WTC11 (cell line): ENCODE measurements around the gene SRP9. TPM values are rescaled to one million over a fixed set of nuclear protein-coding genes. Genes with fewer than 3 reads are reported as not detected.

Experiments
- ATAC-seq: fragments of 200-7000 bp; cut with Tn5 transposase; 2 replicates; pipeline ENCODE4 v1.10.0; 2021; ENCODE audit warnings: mild to moderate bottlenecking, moderate library complexity
- CTCF ChIA-PET: fragments of 300-600 bp; sonication (Branson Sonifier 250); formaldehyde crosslinking; loops from one replicate; lab custom pipeline; 2021; ENCODE audit warnings: antibody characterized with exemption; lab: Charles Lee
- POLR2A ChIA-PET: fragments of 350-600 bp; sonication (Branson Sonifier 250); formaldehyde crosslinking; loops from one replicate; lab custom pipeline; 2021; ENCODE audit warnings: antibody characterized with exemption; lab: Charles Lee
- DNase-seq: peaks from one replicate; pipeline ENCODE4 v3.0.0; 2021; ENCODE audit warnings: low spot score
- H3K27ac Mint-ChIP-seq: 2 replicates; pipeline ENCODE4 v1.8.0; 2021; ENCODE audit warnings: mixed read lengths
- H3K27me3 Mint-ChIP-seq: 2 replicates; pipeline ENCODE4 v1.8.0; 2021; ENCODE audit warnings: low read depth, mild to moderate bottlenecking, moderate library complexity, mixed read lengths
- H3K36me3 Mint-ChIP-seq: 2 replicates; pipeline ENCODE4 v1.8.0; 2021; ENCODE audit warnings: mixed read lengths
- H3K4me1 Mint-ChIP-seq: 2 replicates; pipeline ENCODE4 v1.8.0; 2022; ENCODE audit warnings: mixed read lengths
- H3K4me3 Mint-ChIP-seq: 2 replicates; pipeline ENCODE4 v1.8.0; 2021; ENCODE audit warnings: mild to moderate bottlenecking, moderate library complexity, mixed read lengths
- H3K9me3 Mint-ChIP-seq: 2 replicates; pipeline ENCODE4 v1.8.0; 2021; ENCODE audit warnings: mixed read lengths
- FOXK1 ChIP-seq: sonication (generic); formaldehyde crosslinking; IDR thresholded peaks from 2 replicates; pipeline ENCODE4 v1.8.0; 2022; ENCODE audit warnings: mild to moderate bottlenecking, moderate library complexity, missing genetic modification reagents
- GTF2I ChIP-seq: fragments of 250-450 bp; sonication (Bioruptor Pico); conservative IDR thresholded peaks from 2 replicates; pipeline ENCODE4 v1.4.0; 2021; ENCODE audit warnings: mild to moderate bottlenecking
- MAX ChIP-seq: sonication (generic); formaldehyde crosslinking; IDR thresholded peaks from 2 replicates; pipeline ENCODE4 v1.8.0; 2022; ENCODE audit warnings: mild to moderate bottlenecking, missing genetic modification reagents
- NR1H2 ChIP-seq: sonication (generic); formaldehyde crosslinking; IDR thresholded peaks from 2 replicates; pipeline ENCODE4 v1.9.0; 2021; ENCODE audit warnings: mild to moderate bottlenecking, moderate library complexity, missing genetic modification reagents
- NR2C2 ChIP-seq: sonication (generic); formaldehyde crosslinking; IDR thresholded peaks from 2 replicates; pipeline ENCODE4 v1.8.0; 2022; ENCODE audit warnings: mild to moderate bottlenecking, missing genetic modification reagents
- RELA ChIP-seq: sonication (generic); formaldehyde crosslinking; IDR thresholded peaks from 2 replicates; pipeline ENCODE4 v1.8.1; 2022; ENCODE audit warnings: missing genetic modification reagents, mild to moderate bottlenecking, borderline replicate concordance
- RORB ChIP-seq: fragments of 250-450 bp; sonication (Bioruptor Pico); IDR thresholded peaks from 2 replicates; pipeline ENCODE4 v1.9.0; 2021; ENCODE audit warnings: mild to moderate bottlenecking
- TCF7 ChIP-seq: sonication (generic); formaldehyde crosslinking; IDR thresholded peaks from 2 replicates; pipeline ENCODE4 v1.8.0; 2022; ENCODE audit warnings: mild to moderate bottlenecking, low read depth, missing genetic modification reagents, moderate library complexity
- TEAD1 ChIP-seq: sonication (generic); formaldehyde crosslinking; IDR thresholded peaks from 2 replicates; pipeline ENCODE4 v1.8.0; 2022; ENCODE audit warnings: mild to moderate bottlenecking, missing genetic modification reagents
- TP53 ChIP-seq: sonication (generic); formaldehyde crosslinking; IDR thresholded peaks from 2 replicates; pipeline ENCODE4 v1.8.1; 2023; ENCODE audit warnings: mild to moderate bottlenecking, missing genetic modification reagents
- USF1 ChIP-seq: sonication (generic); formaldehyde crosslinking; IDR thresholded peaks from 2 replicates; pipeline ENCODE4 v1.8.0; 2022; ENCODE audit warnings: mild to moderate bottlenecking, missing genetic modification reagents
- ZNF317 ChIP-seq: sonication (generic); formaldehyde crosslinking; IDR thresholded peaks from 2 replicates; pipeline ENCODE4 v1.8.1; 2023; ENCODE audit warnings: low read depth, mild to moderate bottlenecking, moderate library complexity, missing genetic modification reagents, borderline replicate concordance
- ZNF423 ChIP-seq: fragments of 250-450 bp; sonication (Bioruptor Pico); IDR thresholded peaks from 2 replicates; pipeline ENCODE4 v2.1.2; 2022; ENCODE audit warnings: mild to moderate bottlenecking, moderate library complexity
- ZNF671 ChIP-seq: fragments of 250-450 bp; sonication (Bioruptor Pico); IDR thresholded peaks from 2 replicates; pipeline ENCODE4 v1.8.0; 2021; ENCODE audit warnings: mild to moderate bottlenecking
- total RNA-seq: library from RNA; stranded (reverse); gene quantifications from 3 replicates; pipeline ENCODE4 v1.2.3, GENCODE V29; 2021
- TF ChIP-seq, protein P1 (sequence below): fragments of 250-450 bp; sonication (Bioruptor Pico); IDR thresholded peaks from 2 replicates; pipeline ENCODE4 v1.9.0; 2021; ENCODE audit warnings: mild to moderate bottlenecking
- TF ChIP-seq, protein P2 (sequence below): fragments of 250-450 bp; sonication (Bioruptor Pico); IDR thresholded peaks from 2 replicates; pipeline ENCODE4 v1.9.0; 2021; ENCODE audit warnings: mild to moderate bottlenecking, borderline replicate concordance
- TF ChIP-seq, protein P3 (sequence below): fragments of 250-450 bp; sonication (Bioruptor Pico); IDR thresholded peaks from 2 replicates; pipeline ENCODE4 v1.8.0; 2021; ENCODE audit warnings: mild to moderate bottlenecking

Gene SRP9
- total RNA-seq, 1 experiment from 2014 or later, result 375 TPM

- TF ChIP-seq, protein P1, sequence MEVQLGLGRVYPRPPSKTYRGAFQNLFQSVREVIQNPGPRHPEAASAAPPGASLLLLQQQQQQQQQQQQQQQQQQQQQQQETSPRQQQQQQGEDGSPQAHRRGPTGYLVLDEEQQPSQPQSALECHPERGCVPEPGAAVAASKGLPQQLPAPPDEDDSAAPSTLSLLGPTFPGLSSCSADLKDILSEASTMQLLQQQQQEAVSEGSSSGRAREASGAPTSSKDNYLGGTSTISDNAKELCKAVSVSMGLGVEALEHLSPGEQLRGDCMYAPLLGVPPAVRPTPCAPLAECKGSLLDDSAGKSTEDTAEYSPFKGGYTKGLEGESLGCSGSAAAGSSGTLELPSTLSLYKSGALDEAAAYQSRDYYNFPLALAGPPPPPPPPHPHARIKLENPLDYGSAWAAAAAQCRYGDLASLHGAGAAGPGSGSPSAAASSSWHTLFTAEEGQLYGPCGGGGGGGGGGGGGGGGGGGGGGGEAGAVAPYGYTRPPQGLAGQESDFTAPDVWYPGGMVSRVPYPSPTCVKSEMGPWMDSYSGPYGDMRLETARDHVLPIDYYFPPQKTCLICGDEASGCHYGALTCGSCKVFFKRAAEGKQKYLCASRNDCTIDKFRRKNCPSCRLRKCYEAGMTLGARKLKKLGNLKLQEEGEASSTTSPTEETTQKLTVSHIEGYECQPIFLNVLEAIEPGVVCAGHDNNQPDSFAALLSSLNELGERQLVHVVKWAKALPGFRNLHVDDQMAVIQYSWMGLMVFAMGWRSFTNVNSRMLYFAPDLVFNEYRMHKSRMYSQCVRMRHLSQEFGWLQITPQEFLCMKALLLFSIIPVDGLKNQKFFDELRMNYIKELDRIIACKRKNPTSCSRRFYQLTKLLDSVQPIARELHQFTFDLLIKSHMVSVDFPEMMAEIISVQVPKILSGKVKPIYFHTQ (CRISPR knock-in tag), result no peak
- TF ChIP-seq TEAD1 (CRISPR knock-in tag), result no peak
- no peak for TF ChIP-seq MAX
- TF ChIP-seq, protein P2, sequence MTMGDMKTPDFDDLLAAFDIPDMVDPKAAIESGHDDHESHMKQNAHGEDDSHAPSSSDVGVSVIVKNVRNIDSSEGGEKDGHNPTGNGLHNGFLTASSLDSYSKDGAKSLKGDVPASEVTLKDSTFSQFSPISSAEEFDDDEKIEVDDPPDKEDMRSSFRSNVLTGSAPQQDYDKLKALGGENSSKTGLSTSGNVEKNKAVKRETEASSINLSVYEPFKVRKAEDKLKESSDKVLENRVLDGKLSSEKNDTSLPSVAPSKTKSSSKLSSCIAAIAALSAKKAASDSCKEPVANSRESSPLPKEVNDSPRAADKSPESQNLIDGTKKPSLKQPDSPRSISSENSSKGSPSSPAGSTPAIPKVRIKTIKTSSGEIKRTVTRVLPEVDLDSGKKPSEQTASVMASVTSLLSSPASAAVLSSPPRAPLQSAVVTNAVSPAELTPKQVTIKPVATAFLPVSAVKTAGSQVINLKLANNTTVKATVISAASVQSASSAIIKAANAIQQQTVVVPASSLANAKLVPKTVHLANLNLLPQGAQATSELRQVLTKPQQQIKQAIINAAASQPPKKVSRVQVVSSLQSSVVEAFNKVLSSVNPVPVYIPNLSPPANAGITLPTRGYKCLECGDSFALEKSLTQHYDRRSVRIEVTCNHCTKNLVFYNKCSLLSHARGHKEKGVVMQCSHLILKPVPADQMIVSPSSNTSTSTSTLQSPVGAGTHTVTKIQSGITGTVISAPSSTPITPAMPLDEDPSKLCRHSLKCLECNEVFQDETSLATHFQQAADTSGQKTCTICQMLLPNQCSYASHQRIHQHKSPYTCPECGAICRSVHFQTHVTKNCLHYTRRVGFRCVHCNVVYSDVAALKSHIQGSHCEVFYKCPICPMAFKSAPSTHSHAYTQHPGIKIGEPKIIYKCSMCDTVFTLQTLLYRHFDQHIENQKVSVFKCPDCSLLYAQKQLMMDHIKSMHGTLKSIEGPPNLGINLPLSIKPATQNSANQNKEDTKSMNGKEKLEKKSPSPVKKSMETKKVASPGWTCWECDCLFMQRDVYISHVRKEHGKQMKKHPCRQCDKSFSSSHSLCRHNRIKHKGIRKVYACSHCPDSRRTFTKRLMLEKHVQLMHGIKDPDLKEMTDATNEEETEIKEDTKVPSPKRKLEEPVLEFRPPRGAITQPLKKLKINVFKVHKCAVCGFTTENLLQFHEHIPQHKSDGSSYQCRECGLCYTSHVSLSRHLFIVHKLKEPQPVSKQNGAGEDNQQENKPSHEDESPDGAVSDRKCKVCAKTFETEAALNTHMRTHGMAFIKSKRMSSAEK (CRISPR knock-in tag), result no peak
- no peak for TF ChIP-seq RELA (CRISPR knock-in tag)
- no peak for TF ChIP-seq ZNF671 (CRISPR knock-in tag)
- TF ChIP-seq GTF2I (CRISPR knock-in tag), result no peak
- no peak for TF ChIP-seq TP53 (CRISPR knock-in tag)
- TF ChIP-seq USF1 (CRISPR knock-in tag), result no peak
These were observed 5.8 kb upstream of the SRP9 start (continued) for GRCh38 chr1:225771661-225772322.

DNA sequence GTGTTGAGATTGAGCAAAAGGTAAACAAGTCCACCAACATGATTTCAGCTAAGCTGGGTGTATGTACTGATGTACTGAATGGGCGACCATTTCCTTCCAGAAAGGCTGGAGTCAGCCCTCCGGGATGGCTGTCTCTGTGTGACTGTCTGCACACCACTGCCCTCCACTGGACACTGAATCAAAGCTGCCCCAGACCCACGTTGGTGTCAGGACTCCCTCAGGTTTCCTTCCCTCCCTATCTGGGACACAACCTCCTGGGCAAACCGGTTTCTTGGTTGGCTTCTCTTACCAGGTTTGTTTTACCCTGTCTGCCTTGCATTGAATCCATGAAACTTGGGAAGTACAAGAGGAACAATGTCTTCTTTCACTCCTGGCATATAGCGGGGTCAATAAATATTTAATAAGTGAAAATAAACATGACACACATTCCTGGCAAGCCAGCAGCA, 5.3 kb upstream of the SRP9 start:
- H3K9me3 Mint-ChIP-seq, result no peaks in the 10 kb centered on the region
- ChIA-PET CTCF (interaction anchor here (0.5 to 7.0 kb wide), 42 partner anchors 9 to 311 kb away, joined by 3 to 99 read pairs (median 5); partner anchors contain the start of genes ENAH, EPHX1 and SDE2), POLR2A (interaction anchor here (1.3 to 2.1 kb wide), 2 partner anchors 21 to 120 kb away, joined by 4 to 8 read pairs; partner anchors contain the start of gene ENAH)
- ATAC-seq (peak; percentile 86), DNase-seq (peak; percentile 88)
- H3K4me3 Mint-ChIP-seq, result no peak overlapping the region
- H3K36me3 Mint-ChIP-seq, result no peaks in the 10 kb centered on the region
- no peaks in the 10 kb centered on the region; the same call in 1 of the 2 replicates for H3K27me3 Mint-ChIP-seq
- no peak for TF ChIP-seq FOXK1 (CRISPR knock-in tag)
- TF ChIP-seq TCF7 (CRISPR knock-in tag), result no peak
- TF ChIP-seq TEAD1 (CRISPR knock-in tag), result peak; percentile 36; the same call in 1 of the 2 replicates
- H3K4me1 Mint-ChIP-seq, result peaks cover 53% of the 10 kb centered on the region
- H3K27ac Mint-ChIP-seq, result peak overlapping the region; percentile 77

GRCh38 chr1:225772848-225773247, 4.8 kb upstream of the SRP9 start:
- Mint-ChIP-seq H3K9me3 (no peaks in the 10 kb centered on the region), H3K27me3 (no peaks in the 10 kb centered on the region; the same call in 1 of the 2 replicates), H3K27ac (no peak overlapping the region), H3K4me3 (no peak overlapping the region), H3K36me3 (no peaks in the 10 kb centered on the region), H3K4me1 (peaks cover 48% of the 10 kb centered on the region)
- DNase-seq (no peak), ATAC-seq (no peak)
- ChIA-PET POLR2A (interaction anchor here (1.3 to 2.1 kb wide), 2 partner anchors 21 to 120 kb away, joined by 4 to 8 read pairs; partner anchors contain the start of gene ENAH), CTCF (interaction anchor here (0.5 to 7.0 kb wide), 35 partner anchors 9 to 308 kb away, joined by 3 to 99 read pairs (median 5); partner anchors contain the start of genes ENAH and EPHX1)
- TF ChIP-seq, protein P3, sequence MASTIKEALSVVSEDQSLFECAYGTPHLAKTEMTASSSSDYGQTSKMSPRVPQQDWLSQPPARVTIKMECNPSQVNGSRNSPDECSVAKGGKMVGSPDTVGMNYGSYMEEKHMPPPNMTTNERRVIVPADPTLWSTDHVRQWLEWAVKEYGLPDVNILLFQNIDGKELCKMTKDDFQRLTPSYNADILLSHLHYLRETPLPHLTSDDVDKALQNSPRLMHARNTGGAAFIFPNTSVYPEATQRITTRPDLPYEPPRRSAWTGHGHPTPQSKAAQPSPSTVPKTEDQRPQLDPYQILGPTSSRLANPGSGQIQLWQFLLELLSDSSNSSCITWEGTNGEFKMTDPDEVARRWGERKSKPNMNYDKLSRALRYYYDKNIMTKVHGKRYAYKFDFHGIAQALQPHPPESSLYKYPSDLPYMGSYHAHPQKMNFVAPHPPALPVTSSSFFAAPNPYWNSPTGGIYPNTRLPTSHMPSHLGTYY (CRISPR knock-in tag), result no peak
- TF ChIP-seq ZNF423, result no peak
- TF ChIP-seq NR2C2, result no peak
- no peak for TF ChIP-seq NR1H2
- no peak for TF ChIP-seq RORB (CRISPR knock-in tag)
- TF ChIP-seq ZNF317 (CRISPR knock-in tag), result no peak
- TF ChIP-seq, protein P1 (CRISPR knock-in tag), result no peak
